ENCODE measurements around the gene ABHD17C. TPM values are rescaled to one million over a fixed set of nuclear protein-coding genes. Genes with fewer than 3 reads are reported as not detected.

The ABHD17C gene
- total and polyA plus RNA-seq, 7 donors: 1.1 to 3.7 (median 2.6) TPM

- no peak overlapping the region for H3K4me3 ChIP-seq
- H3K36me3 ChIP-seq (ENCODE audit: insufficient read depth in 1 of 2, low read depth in 1 of 2): no peaks in the 10 kb centered on the region
- intact Hi-C loops (cut with DNase I): no loop called here
- H3K4me1 ChIP-seq: peaks cover 4% of the 10 kb centered on the region
- H3K9me3 ChIP-seq: no peaks in the 10 kb centered on the region
- no peak for TF ChIP-seq CTCF (IDR thresholded peaks at IDR 0.05)
- peaks cover 2 to 3% (median 3%) of the 10 kb centered on the region in 3 donors for H3K27me3 ChIP-seq (ENCODE audit: insufficient read depth in 3 of 3, low read length in 2 of 3)
- H3K27ac ChIP-seq: no peak overlapping the region
- ATAC-seq (no peak), DNase-seq (no peak)
- 59 to 64% (median 61%) methylated on average over 8 of the region's 8 CpGs for WGBS, 3 donors
These were observed 78.0 kb downstream of the ABHD17C start for GRCh38 chr15:80773122-80773551.

GRCh38 chr15:80773792-80774352 lies 78.8 kb downstream of the ABHD17C start:
- Histone ChIP-seq H3K27me3 (ENCODE audit: insufficient read depth in 3 of 3, low read length in 2 of 3) (peaks cover 2 to 7% (median 3%) of the 10 kb centered on the region in 3 donors), H3K36me3 (ENCODE audit: insufficient read depth in 1 of 2, low read depth in 1 of 2) (no peaks in the 10 kb centered on the region), H3K27ac (no peak overlapping the region), H3K9me3 (no peaks in the 10 kb centered on the region), H3K4me3 (no peak overlapping the region), H3K4me1 (peaks cover 4% of the 10 kb centered on the region)
- no peak for TF ChIP-seq CTCF (IDR thresholded peaks at IDR 0.05)
- DNase-seq (no peak), ATAC-seq (no peak)
- intact Hi-C loops (cut with DNase I): no loop called here
- 73 to 77% (median 76%) methylated on average over 5 of the region's 5 CpGs for WGBS, 3 donors

GRCh38 chr15:80774486-80774885 lies 79.4 kb downstream of the ABHD17C start:
- intact Hi-C loops (cut with DNase I): no loop called here
- Histone ChIP-seq H3K27ac (no peak overlapping the region), H3K4me1 (peaks cover 6% of the 10 kb centered on the region), H3K9me3 (no peaks in the 10 kb centered on the region), H3K27me3 (ENCODE audit: insufficient read depth in 3 of 3, low read length in 2 of 3) (peaks cover under 1 to 11% (median 5%) of the 10 kb centered on the region in 3 donors), H3K36me3 (ENCODE audit: insufficient read depth in 1 of 2, low read depth in 1 of 2) (no peaks in the 10 kb centered on the region), H3K4me3 (no peak overlapping the region)
- TF ChIP-seq CTCF (IDR thresholded peaks at IDR 0.05): no peak
- 32 to 44% (median 36%) methylated on average over 1 of the region's 1 CpG for WGBS, 3 donors
- ATAC-seq: no peak
- DNase-seq: no peak

DNA sequence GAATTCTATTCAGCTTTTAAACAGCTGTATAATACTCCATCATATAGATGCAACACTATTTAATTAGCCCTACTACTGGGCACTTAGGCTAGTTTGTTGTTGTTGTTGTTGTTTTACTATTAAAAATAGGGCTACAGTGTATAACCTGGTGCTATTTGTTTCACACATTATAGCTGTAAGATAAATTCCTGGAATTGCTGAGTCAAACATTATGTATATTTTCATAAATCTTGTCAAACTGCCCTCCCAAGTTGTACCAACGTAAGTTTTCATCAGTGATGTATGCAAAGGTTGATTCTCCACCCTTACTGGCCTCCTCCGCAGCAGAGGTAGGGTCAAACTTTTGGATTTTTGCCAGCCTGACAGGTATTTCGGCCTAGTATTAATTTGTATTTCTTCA lies 80.2 kb downstream of the ABHD17C start:
- ATAC-seq: no peak
- Histone ChIP-seq H3K4me3 (no peak overlapping the region), H3K27ac (no peak overlapping the region), H3K27me3 (ENCODE audit: insufficient read depth in 3 of 3, low read length in 2 of 3) (peaks cover 0 to 18% (median 12%) of the 10 kb centered on the region in 3 donors), H3K36me3 (ENCODE audit: insufficient read depth in 1 of 2, low read depth in 1 of 2) (no peaks in the 10 kb centered on the region), H3K9me3 (no peaks in the 10 kb centered on the region), H3K4me1 (peaks cover 12% of the 10 kb centered on the region)
- intact Hi-C loops (cut with DNase I): loop anchor here (5.0 kb wide), 3 partner anchors 78 to 208 kb away; partner anchors contain the start of gene ABHD17C (in 1 of the 2)
- no peak for DNase-seq
- TF ChIP-seq CTCF (IDR thresholded peaks at IDR 0.05): no peak
- 96 to 98% (median 98%) methylated on average over 3 of the region's 3 CpGs for WGBS, 3 donors
